Calu3 (cell line): ENCODE measurements around the gene IPPK. TPM values are rescaled to one million over a fixed set of nuclear protein-coding genes. Genes with fewer than 3 reads are reported as not detected.
A peak's percentile ranks its signal among the peaks of the same experiment; 100 is the strongest.

Experiments
- BruUV-seq: library from RNA; stranded (reverse); fragments of 400-500 nt; replicated peaks from 2 replicates; lab custom pipeline; 2021; lab: Mats Ljungman, UMichigan
- CTCF ChIA-PET: fragments of 300-600 bp; sonication (Branson Sonifier 250); formaldehyde crosslinking; loops from one replicate; lab custom pipeline; 2022; ENCODE audit warnings: antibody characterized with exemption; lab: Charles Lee
- DNase-seq: peaks from one replicate; pipeline ENCODE4 v3.0.0; 2022
- H3K27ac Mint-ChIP-seq: one replicate; pipeline ENCODE4 v1.8.0; 2022; ENCODE audit warnings: mixed read lengths; ENCODE audit not compliant: unreplicated experiment
- H3K27me3 Mint-ChIP-seq: one replicate; pipeline ENCODE4 v1.8.0; 2022; ENCODE audit warnings: mixed read lengths; ENCODE audit not compliant: unreplicated experiment
- H3K36me3 Mint-ChIP-seq: one replicate; pipeline ENCODE4 v1.8.0; 2022; ENCODE audit warnings: mild to moderate bottlenecking, moderate library complexity, mixed read lengths; ENCODE audit not compliant: insufficient read depth, unreplicated experiment
- H3K4me1 Mint-ChIP-seq: one replicate; pipeline ENCODE4 v1.8.0; 2022; ENCODE audit warnings: mild to moderate bottlenecking, low read depth, mixed read lengths; ENCODE audit not compliant: unreplicated experiment
- H3K4me3 Mint-ChIP-seq: one replicate; pipeline ENCODE4 v1.8.0; 2022; ENCODE audit warnings: mild to moderate bottlenecking, low read depth, moderate library complexity, mixed read lengths; ENCODE audit not compliant: unreplicated experiment
- H3K9me3 Mint-ChIP-seq: one replicate; pipeline ENCODE4 v1.8.0; 2022; ENCODE audit warnings: low read depth, mixed read lengths; ENCODE audit not compliant: unreplicated experiment
- CTCF ChIP-seq: fragments of 200-600 bp; IDR thresholded peaks from one replicate; pipeline ENCODE4 v1.8.0; 2022; ENCODE audit warnings: antibody characterized with exemption; ENCODE audit not compliant: unreplicated experiment
- intact Hi-C: fragments of 100-400 bp; cut with micrococcal nuclease; formaldehyde crosslinking; loops from one replicate; pipeline ENCODE4 v1.10.0; 2022; ENCODE audit not compliant: unreplicated experiment
- total RNA-seq: library from RNA; stranded (reverse); gene quantifications from 2 replicates; pipeline ENCODE4 v1.2.3, GENCODE V29; 2022

IPPK gene
- total RNA-seq, 1 experiment from 2014 or later = 8.9 TPM

- Mint-ChIP-seq H3K27me3 (no peaks in the 10 kb centered on the region), H3K27ac (no peak overlapping the region), H3K4me1 (peaks cover 19% of the 10 kb centered on the region), H3K9me3 (no peaks in the 10 kb centered on the region), H3K36me3 (peaks cover 6% of the 10 kb centered on the region), H3K4me3 (no peak overlapping the region)
- no peak for DNase-seq
- CTCF ChIA-PET = no interaction called here
- TF ChIP-seq CTCF = no peak
- no TSS peak for BruUV-seq
- intact Hi-C loops = no loop called here
Measured at GRCh38 chr9:92707530-92707929, 37.6 kb upstream of the IPPK start.

- no TSS peak for BruUV-seq
- peak overlapping the region; percentile 95 for H3K27ac Mint-ChIP-seq
- H3K36me3 Mint-ChIP-seq = peaks cover 6% of the 10 kb centered on the region
- CTCF ChIA-PET = no interaction called here
- no peak overlapping the region for H3K4me3 Mint-ChIP-seq
- H3K9me3 Mint-ChIP-seq = no peaks in the 10 kb centered on the region
- peaks cover 19% of the 10 kb centered on the region for H3K4me1 Mint-ChIP-seq
- peak; percentile 31 for TF ChIP-seq CTCF
- peak; percentile 27 for DNase-seq
- intact Hi-C loops = no loop called here
- no peaks in the 10 kb centered on the region for H3K27me3 Mint-ChIP-seq
Measured at GRCh38 chr9:92706218-92706940, 36.4 kb upstream of the IPPK start.

GRCh38 chr9:92704528-92704927 lies 34.6 kb upstream of the IPPK start:
- H3K36me3 Mint-ChIP-seq = no peaks in the 10 kb centered on the region
- CTCF ChIA-PET = no interaction called here
- no TSS peak for BruUV-seq

GRCh38 chr9:92696619-92697018 lies 26.7 kb upstream of the IPPK start:
- intact Hi-C loops = no loop called here
- Mint-ChIP-seq H3K36me3 (no peaks in the 10 kb centered on the region), H3K27me3 (no peaks in the 10 kb centered on the region), H3K4me1 (no peaks in the 10 kb centered on the region), H3K27ac (no peak overlapping the region), H3K9me3 (peaks cover 10% of the 10 kb centered on the region), H3K4me3 (no peak overlapping the region)
- CTCF ChIA-PET = no interaction called here
- TF ChIP-seq CTCF = no peak
- no TSS peak for BruUV-seq
- no peak for DNase-seq

More at GRCh38 chr9:92704528-92704927, 34.6 kb upstream of the IPPK start:
- peaks cover 19% of the 10 kb centered on the region for H3K4me1 Mint-ChIP-seq
- H3K9me3 Mint-ChIP-seq = no peaks in the 10 kb centered on the region
- H3K27ac Mint-ChIP-seq = no peak overlapping the region
- no peak overlapping the region for H3K4me3 Mint-ChIP-seq
- no peak for TF ChIP-seq CTCF
- DNase-seq = no peak
- intact Hi-C loops = no loop called here
- H3K27me3 Mint-ChIP-seq = no peaks in the 10 kb centered on the region
